ENCODE measurements around the gene AFF1.

AFF1 gene

DNA sequence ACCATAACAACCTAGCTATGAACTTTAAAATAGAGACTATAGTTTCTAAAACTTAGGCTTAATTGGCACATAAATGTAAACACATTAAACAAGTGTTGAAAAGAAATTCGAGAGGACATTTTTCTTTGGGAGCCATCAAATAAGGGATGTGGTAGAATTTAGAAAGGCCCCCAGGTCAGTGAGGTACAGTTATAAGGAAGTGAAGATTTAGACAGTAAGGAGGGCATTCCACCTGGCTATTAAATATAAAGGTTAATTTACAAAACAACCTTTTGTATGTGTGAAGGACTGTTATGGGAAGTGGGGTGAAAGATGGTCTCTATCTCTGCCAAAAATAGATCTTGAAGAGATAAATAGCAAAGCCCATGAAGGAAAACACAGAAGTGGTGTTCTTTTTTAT, 83.9 kb downstream of the AFF1 start:
- H3K4me3 ChIP-seq (ENCODE audit: low read depth, low read length): no peak overlapping the region
- no peak for DNase-seq (ENCODE audit: low read depth, low spot score)
- in situ Hi-C loops (cut with HindIII; ENCODE audit: low sequenced_read_pairs): no loop called here
- TF ChIP-seq, protein P1, sequence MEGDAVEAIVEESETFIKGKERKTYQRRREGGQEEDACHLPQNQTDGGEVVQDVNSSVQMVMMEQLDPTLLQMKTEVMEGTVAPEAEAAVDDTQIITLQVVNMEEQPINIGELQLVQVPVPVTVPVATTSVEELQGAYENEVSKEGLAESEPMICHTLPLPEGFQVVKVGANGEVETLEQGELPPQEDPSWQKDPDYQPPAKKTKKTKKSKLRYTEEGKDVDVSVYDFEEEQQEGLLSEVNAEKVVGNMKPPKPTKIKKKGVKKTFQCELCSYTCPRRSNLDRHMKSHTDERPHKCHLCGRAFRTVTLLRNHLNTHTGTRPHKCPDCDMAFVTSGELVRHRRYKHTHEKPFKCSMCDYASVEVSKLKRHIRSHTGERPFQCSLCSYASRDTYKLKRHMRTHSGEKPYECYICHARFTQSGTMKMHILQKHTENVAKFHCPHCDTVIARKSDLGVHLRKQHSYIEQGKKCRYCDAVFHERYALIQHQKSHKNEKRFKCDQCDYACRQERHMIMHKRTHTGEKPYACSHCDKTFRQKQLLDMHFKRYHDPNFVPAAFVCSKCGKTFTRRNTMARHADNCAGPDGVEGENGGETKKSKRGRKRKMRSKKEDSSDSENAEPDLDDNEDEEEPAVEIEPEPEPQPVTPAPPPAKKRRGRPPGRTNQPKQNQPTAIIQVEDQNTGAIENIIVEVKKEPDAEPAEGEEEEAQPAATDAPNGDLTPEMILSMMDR (IDR thresholded peaks at IDR 0.05; ENCODE audit: low read depth, low read length): no peak

DNA sequence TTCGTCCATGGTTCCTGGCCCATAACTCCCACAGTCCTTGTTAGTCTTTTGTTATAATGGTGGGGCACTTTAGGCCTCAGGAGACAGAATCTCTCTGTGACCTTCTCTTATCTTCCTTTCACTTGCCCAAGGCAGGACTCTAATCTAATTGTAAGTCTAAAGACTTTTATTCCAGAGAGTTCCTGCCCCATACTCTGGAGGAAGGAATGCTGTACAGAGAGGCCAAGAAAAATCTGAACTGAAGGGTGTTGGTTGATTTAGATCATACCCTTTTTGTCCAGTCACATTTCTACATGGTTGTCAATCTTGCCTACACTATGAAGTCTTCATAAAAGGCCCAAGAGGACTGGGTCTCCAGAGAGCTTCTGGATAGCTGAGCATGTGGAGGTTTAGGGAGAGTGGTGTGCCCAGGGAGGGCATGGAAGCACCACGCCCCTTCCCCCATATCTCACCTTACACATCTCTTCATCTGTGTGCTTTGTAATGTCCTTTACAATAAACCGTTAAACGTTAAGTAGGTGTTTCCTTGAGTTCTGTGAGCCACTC, 84.5 kb downstream of the AFF1 start:
- in situ Hi-C loops (cut with HindIII; ENCODE audit: low sequenced_read_pairs): no loop called here
- TF ChIP-seq, protein P1 (IDR thresholded peaks at IDR 0.05; ENCODE audit: low read depth, low read length): no peak
- DNase-seq (ENCODE audit: low read depth, low spot score): no peak
- no peak overlapping the region for H3K4me3 ChIP-seq (ENCODE audit: low read depth, low read length)

DNA sequence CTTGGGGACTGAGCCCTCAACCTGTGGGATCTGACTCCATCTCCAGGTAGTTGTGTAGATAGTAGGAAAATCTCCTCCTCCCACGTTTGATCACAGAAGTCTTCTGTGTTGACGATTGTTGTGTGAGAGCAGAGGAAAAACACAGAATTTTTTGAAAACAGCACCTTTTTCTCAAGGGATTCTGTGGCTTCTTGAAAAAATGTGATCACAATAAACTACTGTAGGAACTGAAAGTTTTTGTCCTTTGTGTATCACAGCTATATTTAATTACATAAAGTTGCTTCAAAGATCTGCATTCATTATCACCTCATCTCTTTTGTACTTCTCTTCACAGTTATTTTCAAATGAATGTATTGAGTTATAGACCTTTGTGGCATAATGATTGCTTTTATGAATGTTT, 85.1 kb downstream of the AFF1 start:
- TF ChIP-seq, protein P1 (IDR thresholded peaks at IDR 0.05; ENCODE audit: low read depth, low read length): no peak
- DNase-seq (ENCODE audit: low read depth, low spot score): no peak
- H3K4me3 ChIP-seq (ENCODE audit: low read depth, low read length): no peak overlapping the region
- in situ Hi-C loops (cut with HindIII; ENCODE audit: low sequenced_read_pairs): no loop called here

DNA sequence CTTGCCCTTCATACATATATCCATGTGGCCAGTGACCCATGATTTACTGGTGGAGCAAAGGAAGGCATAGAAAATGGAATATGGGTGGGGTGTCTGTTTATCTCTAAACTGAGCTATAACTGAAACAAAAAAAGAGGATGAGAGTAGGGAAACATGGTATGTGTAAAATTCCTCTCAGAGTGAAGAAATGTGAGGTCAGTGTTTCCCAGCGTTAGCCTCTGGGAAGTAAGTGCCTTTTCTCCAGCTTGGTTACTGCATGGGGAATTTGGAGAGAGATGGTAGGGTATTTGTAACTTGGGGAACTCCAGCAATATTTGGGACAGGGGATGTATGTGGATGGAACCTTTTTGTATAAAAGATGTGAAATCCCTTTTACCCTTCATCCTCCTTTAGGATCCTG, 89.4 kb downstream of the AFF1 start:
- in situ Hi-C loops (cut with HindIII; ENCODE audit: low sequenced_read_pairs): no loop called here
- no peak overlapping the region for H3K4me3 ChIP-seq (ENCODE audit: low read depth, low read length)
- TF ChIP-seq, protein P1 (IDR thresholded peaks at IDR 0.05; ENCODE audit: low read depth, low read length): no peak
- DNase-seq (ENCODE audit: low read depth, low spot score): no peak

DNA sequence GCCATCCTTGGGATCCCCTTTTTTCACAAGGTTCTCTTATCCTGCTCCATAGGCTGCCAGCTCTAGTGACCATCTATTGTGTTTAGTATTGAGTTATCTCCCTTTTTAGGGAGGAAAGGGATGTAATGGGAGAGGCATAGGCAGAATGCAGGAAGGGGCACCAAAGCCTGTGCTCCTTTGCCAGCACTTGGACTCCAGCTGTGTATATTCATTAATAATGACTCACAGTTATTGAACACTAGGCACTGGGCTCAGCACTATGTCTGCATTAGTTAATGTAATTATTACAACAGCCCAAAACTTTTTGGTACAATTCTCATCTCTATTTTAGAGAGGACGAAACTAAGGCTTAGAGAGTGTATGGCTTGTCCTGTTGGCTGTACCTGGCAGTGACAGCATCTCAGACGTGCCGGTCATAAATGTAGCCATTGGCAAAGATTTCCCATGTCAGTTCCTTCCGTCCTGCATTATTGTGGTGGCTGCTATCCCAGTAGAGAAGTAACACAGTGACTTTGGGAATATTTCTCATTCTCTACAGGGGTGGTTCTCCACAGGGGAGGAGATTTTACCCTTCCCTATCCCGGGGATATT, 90.3 kb downstream of the AFF1 start:
- TF ChIP-seq, protein P1 (IDR thresholded peaks at IDR 0.05; ENCODE audit: low read depth, low read length): no peak
- no peak for DNase-seq (ENCODE audit: low read depth, low spot score)
- in situ Hi-C loops (cut with HindIII; ENCODE audit: low sequenced_read_pairs): no loop called here
- no peak overlapping the region for H3K4me3 ChIP-seq (ENCODE audit: low read depth, low read length)

DNA sequence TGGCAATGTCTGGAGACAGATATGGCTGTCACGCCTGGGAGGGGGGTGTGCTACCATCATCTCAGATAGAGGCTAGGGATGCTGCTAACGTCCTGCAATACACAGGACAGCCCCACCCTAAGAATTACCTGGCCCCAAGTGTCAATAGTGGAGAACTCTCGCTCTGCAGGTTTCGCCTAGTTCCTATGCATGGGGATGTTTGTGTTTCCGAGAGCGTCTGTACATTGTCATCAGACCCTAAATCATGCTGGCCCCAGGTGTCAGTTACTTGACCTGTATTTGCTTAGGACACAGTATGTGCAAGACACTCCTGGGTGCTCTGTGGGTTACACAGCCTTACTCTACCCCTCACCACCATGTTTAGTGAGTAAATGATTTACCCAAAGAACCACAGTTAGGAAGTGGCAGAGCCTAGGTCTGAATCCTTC, 90.8 kb downstream of the AFF1 start:
- no peak overlapping the region for H3K4me3 ChIP-seq (ENCODE audit: low read depth, low read length)
- in situ Hi-C loops (cut with HindIII; ENCODE audit: low sequenced_read_pairs): no loop called here
- no peak for DNase-seq (ENCODE audit: low read depth, low spot score)
- TF ChIP-seq, protein P1 (IDR thresholded peaks at IDR 0.05; ENCODE audit: low read depth, low read length): no peak
